HPDE6-E6E7 (cell line): ENCODE data around the gene AKAP13.
"Not testable (repeated sequence)": the region's sequence is repeated elsewhere in the genome, so short reads cannot be mapped to it uniquely, and the experiment has no call there.

ENCODE experiments used
- DNase-seq: peaks from one replicate; pipeline ENCODE4 v3.0.0; 2011; ENCODE audit warnings: missing footprints; ENCODE audit errors: extremely low spot score

The AKAP13 gene

DNA sequence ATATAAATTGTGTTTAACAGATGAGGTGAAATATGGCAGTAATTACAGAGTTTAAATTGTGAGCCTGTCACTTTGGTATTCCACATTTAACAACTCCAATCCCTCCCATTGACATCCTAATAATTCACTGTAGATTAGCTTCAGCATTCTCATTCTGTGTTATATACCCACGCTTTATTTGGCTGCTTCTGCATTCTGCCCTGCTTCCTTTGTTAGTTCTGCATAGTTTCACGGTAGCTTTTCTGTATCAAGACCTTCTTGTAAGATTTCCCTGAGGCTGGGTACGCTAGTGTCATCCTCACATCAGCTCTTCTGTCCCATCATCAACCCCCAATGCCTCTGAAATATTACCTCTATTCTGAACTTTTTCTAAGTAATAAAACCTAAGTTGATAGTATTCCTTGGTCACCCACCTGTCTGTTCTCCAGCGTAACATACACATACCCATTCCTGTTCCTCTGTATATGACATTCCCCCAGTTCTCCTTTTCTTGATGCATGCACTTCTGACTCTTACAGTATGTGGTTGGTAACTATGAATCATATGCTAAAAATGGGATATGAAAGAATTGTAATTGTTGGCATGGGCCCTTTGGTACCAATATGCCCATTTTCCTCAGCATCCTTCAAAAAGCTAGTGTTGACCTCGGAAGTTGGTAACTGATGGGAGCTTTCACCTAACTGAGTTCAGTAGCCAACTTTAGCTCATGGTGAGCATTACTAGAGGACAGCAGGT, 243.1 kb downstream of the AKAP13 start:
- no peak for DNase-seq

DNA sequence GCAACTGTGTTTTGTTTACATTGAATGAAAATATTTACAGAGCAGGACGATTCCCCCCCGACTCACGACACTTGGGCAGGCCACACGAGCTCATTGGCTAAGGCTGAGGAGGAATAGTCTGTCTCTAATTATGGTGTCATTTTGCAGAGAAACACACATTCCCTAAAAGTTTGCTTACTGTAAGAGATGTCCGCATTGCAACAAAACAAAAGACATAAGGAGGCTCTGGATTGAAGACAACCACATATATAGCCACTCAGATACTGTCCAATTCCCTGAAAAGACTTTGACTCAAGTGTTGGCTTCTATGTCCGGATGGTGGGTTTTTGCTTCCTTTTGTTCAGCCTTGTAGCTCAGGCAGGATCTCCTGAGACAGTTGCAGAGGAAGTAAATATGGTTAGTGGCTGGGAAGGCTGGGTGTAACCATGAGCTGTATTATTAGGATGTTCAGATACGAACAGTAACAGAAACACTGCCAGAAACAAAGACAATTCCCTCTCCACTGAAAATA, 243.9 kb downstream of the AKAP13 start:
- no peak for DNase-seq

DNA sequence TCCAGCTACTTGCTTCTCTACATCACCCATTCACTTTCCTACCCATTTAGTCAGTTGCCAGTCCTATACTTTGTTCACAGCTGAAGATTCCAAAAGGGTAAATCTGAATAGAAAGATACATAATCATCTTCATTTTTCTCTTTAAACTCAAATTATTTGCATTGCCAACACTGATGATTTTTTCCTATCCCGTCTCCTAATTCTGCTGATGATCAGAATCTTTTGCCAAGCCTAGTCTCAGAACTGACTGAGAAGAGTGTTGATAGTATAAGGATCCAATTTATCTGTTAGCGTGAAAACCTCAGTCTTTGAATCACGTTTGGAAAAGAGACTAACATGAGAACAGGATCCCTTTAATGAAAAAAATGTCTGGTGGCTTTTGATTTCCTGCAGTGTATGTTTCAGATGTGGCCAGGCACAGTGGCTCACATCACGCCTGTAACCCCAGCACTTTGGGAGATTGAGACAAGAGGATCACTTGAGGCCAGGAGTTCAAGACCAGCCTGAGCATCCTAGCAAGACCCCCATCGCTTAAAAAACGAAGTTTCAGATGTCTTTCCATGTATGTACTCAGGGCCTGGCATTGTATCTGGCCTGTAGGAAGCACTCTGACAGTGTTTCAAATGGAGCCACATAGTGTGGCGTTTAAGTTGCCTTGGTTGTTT, 244.9 kb downstream of the AKAP13 start:
- no peak for DNase-seq

DNA sequence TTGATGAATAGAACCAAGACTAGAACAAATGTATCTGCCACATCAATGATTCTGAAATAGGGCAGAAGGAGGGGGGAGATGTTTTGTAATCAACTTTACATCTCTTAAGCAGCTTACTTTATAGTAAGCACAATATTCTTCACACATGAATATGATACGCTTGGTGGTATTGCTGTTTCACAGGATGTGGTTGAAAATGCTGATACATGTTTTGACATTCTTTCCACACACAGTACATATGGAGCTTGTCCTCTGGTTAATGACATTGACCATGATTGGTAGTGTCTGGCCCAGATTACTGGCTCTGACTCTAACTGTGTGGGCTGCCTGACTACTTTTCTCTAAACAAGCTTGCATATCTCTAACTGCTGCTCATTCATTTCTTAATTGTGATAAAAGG, 245.5 kb downstream of the AKAP13 start:
- DNase-seq: no peak

DNA sequence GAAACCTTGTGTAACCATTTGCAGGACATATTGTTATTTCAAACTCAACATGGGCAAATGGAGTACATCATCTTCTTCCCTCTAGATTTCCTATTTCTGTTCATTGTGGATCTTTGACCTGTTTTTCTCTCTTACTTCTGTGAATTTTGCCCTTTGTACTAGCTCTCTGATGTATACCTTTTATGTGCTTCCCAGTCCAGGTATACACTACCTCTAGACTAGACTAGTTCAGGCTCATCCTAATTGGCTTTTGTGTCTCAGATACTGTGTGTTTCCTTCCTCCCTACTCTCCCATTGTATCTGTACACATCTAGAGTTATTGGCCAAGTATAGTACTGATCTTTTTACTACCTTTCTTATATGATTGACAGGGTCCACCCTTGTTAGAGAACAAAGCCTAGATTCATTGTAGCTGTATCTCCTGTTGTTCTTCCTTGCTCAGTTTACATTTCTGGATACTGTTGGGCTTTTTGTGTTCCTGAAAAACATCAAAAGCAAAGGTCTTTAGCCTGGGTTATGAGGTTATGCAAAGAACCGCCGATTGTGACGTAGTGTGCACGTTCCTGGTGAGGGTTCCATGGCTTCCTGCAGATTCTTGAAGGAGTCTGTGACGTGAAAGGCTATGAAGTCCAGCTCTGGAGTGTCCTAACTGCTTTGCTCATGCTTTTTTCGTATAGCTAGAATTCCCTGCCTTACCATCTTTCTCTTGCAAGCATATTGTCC, 247.0 kb downstream of the AKAP13 start:
- no peak for DNase-seq

DNA sequence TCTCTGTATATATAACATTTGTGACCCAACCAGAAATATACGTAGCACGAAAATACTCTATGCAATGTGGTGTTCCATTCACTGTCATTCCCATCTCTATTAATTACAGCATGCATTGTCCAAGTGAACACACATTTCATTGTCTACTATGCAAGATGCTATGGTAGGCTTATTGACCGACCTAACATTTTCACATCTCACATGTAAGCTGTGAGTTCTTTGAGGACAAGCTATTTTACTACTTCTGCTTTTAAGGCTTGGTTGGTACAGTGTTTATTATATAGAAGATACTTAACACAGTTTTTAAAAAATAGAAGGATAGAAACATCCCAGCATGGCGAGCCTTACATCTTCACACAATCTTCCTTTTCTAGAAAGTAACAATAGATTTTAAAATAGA, 249.9 kb downstream of the AKAP13 start:
- DNase-seq: no peak

DNA sequence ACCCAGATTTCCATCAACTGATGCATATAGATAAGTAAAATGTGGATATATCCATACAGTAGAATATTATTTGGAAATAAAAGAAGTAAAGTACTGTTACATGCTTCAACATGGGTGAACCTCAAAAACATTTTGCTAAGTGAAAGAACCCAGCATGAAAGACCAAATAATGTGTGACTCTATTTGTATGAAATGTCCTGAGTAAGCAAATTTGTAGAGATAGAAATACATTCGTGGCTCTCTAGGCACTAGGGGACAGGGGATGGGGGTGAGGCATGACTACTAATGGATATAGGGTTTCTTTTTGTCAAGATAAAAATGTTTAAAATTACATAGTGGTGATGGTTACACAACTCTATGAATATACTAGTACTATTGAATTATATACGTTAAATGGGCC, 250.6 kb downstream of the AKAP13 start:
- DNase-seq: no peak

DNA sequence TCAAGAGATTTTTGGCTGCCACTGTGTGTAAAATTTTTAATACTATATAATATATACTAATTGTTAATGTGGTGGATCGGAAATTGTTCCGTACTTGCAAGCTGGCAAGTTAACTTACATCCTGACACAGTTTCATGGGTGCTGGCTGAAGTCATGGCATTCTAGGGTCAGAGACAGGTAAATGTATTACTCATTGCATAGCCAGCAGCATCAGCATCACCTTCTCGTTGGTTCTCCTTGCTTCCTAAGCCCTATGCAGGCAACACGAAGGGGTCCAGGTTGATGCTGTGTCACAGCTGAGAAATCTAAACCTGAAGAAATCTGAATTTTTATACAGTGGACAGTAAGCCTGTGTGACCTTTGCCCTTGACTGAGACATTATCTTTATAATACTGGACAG, 251.6 kb downstream of the AKAP13 start:
- DNase-seq: no peak

DNA sequence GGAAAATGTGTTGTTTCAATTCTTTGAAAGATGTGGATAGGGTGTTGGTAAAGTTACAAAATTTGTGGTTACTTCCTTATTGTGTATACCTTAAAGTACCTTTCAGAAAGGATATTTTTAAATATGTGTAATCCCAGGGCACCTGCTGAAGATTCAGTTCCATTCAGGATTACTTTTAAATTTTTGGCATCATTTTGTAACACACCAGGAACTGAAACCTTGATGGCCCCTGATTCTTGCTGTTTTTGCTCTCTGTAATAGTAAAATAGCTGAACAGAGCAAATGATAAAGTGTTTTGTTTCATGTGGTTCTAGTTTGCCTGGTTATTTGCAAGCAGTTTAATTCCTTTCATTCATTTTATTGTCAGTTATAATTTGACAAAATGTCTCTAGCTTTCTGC, 253.5 kb downstream of the AKAP13 start:
- DNase-seq: no peak

DNA sequence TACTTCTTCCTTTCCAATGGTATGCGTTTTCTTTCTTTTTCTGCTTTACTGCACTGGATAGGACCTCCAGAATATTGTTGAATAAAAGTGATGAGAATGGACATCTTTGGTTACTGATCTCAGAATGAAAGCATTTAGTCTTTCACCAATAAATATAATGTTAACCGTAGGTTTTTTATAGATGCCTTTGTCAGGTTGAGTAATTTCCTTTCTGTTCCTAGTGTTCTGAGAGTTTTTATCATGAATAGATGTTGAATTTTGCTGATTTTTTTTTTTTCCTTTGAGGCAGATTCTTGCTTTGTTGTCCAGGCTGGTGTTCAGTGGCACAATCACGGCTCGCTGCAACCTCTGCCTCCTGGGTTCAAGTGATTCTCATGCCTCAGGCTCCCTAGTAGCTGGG, 255.9 kb downstream of the AKAP13 start:
- no peak for DNase-seq

DNA sequence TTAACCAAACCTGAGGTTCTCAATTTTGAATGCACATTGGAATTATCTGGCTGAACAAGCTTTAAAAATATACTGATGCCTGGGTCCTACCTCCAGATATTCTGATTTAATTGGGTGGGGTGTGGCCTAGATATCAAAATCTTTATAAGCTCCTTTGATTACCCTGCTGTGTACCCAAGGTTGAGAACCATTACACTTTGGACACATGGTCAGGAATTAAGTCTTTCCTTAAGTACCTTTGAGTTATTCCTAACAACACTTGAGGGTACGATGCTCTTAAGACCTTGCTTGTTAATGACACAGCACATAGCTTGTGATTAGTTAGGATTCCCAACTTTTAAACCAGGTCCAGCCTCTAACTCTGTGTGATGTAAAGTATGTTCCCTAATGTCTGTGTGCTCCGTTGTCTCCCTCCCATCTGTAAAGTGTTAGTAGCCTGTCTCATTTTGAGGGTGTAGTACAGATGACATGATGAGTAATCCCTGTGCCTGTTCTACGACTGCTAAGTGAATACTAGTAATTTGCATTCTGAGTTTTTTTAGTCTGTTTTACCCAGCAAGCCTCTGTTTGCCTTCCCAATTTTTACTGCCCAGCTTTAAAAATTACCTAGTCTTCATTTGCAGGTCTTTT, 259.5 kb downstream of the AKAP13 start:
- DNase-seq: peak; percentile 6

DNA sequence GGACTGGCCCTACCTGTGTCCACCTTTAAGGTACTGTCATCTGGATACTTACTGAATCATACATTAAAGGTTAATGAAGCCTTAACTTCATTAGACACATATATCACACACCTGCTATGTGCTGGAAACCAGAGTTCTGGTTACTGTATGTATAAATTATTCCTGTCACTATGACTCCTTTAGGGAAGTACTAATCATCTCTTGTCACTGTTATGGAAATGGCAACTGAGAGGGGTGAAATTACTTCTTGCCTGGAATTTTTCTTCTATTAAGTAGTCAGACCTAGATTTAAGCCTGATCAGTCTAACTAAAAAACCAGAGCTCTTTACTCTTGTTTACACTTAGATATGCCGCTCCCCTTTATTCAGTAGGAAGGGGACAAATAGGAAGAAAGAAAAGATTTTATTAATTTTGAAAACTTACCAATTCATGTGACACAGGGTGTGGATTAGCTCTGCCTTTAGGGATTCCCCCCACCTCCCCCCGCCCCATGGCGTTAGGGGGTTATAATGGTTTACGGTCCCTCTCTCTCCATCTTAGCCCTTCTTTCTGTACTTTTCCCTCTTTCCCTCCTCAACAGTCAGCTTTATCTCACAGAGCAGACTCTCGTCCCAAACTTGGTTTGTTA, 261.8 kb downstream of the AKAP13 start:
- no peak for DNase-seq

DNA sequence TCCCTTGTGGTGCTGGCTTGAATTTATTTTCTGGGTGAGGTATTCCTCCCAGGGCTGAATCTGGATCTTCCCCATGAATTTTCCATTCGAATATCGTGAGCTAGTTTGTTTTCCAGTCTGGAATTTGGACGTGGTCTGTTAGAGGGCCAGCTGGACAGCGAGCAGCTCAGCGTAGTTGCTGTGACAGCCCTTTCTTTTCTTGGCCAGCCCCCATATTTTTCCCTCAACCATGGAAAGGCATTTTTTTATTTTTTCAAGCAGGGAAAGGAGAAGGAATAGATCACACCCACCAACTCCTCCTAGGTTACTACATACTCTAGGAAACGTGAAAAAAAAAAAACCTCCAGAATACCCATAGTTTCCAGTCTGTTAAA, 262.3 kb downstream of the AKAP13 start:
- no peak for DNase-seq

DNA sequence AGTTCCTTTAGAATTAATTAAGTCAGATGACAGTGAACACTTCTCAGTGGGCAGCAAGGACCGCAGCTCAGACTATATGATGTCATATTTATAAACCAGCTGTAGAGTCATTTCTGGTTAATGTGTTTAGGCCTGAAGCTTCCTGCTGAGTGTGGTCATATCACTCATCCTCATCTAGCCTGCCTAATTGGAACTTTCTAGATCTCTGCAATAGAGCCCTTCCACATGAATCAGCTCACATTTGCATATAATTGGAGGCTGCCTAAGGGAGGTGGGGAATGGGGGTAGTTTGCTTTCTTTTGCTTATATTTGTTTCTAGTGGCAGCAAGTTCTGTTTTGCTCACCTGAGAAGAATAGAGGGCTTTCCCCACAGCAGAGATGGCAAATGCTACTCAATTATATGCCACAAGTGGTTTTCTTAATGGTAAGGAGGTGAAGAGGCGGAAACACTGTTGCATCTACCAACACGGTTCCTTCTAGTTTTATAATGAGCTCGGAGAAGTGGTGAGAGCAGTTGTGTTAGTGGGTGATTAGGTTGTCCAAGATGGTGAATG, 266.2 kb downstream of the AKAP13 start:
- DNase-seq: no peak

DNA sequence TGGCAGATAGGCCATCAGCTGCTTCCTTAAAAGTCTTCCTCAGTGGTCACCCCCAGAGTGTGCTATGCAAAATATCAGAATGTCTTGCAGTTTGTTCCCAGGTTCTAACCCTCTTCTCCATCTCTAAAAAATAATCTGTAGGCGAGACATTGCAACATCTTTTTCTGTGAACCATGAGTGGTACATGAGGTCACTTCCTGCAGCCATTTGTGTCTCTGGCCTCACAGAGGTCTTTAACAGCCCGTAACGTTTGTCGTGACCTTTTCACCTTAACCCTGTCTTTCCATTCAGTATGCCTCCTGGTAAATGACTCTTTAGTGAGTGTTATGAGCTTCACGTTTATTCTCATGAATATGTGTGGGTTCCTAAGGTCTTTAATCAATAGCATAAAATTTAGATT, 269.0 kb downstream of the AKAP13 start:
- peak; percentile 2 for DNase-seq

DNA sequence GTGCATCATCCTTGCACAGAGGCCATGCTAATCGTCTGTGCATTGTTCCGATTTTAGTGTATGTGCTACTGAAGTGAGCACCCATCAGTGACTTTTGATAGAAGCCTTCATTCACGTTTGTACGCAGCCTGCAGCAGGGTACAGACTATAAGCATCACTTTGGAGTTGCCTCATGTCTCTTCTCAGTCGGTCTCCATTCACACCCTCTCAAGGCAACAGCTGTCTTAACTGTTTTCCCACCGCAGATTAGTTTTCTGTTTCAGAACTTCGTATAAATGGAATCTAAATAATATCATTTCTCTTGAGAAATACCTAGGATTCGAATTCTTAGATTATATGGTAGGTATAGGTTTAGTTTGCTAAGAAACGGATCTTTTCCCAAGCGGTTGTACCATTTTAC, 271.1 kb downstream of the AKAP13 start:
- DNase-seq: no peak

DNA sequence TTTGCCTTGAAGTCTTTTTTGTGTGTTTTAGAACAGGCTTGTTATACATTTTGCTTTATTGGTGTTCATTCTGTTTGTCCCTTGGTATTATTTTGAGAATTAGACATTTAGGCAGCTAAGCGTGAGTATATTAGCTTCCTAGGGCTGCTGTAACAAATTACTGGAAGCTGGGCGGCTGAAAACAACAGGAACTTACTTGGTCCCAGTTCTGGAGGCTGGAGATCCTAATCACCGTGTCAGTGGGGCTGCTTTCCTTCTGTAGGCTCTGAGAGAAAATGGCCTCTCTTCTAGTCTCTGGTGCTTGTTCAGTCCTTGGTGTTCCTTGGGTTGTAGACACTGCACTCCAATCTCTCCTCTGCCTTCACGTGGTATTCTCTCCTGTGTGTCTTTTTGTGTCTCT, 272.1 kb downstream of the AKAP13 start:
- no peak for DNase-seq

DNA sequence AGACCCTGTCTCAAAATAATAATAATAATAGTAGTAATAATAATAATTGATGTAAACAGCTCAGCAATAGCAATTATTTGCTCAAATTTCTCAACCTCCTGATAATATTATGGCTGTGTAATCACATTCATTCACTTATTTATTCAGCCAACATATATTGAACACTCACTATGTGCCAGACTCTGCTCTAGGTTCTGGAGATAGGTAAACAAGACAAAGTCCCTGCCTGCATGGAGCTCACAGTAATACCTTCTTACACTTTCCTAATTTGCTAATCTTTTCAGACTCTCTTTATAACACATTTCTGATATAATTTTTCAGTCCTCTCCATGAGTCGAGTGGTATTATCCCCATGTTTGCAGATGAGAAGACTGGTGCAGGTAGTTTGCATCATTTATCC, 276.7 kb downstream of the AKAP13 start:
- no peak for DNase-seq

DNA sequence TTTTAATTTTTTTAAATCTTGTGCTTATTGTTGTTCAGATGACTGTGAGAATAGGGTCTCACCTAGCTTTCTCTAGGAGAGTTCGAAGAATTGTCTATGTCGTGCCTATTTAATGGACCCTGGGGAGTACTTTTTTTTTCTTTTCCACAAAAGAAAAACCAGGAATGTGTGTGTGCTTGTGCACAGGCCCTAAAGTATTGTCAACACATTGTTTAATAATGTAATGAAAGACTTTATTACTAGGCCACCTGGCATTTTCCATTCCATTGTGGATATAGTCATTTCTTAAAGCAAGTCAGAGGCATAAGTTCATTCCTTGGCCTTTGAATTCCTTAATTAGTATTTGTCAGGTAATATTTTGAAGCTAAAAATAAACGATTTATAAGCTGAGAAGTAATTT, 278.4 kb downstream of the AKAP13 start:
- no peak for DNase-seq

DNA sequence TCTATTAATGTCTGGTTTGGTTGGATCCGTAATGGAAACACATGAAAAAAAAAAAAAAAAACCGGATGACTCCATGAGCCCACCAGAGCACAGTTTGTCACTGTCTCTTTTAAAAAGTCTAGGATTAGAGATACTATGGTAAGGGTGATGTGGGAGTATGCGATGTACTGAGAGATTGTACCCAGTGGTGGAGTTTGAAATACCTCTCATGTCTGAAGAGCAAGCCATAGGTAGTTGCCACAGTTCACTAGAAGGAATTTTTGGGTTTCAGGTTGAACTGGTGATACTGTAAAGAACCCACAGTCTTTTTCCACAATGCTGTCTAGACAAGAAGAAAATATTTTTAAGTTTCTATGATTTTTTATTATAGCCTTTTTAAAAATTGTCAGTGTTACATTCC, 281.5 kb downstream of the AKAP13 start:
- DNase-seq: no peak

DNA sequence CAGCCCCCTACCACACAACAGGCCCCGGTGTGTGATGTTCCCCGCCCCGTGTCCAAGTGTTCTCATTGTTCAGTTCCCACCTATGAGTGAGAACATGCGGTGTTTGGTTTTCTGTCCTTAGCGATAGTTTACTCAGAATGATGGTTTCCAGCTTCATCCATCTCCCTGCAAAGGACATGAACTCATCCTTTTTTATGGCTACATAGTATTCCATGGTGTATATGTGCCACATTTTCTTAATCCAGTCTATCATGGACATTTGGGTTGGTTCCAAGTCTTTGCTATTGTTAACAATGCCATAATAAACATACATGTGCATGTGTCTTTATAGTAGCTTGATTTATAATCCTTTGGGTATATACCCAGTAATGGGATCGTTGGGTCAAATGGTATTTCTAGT, 285.3 kb downstream of the AKAP13 start:
- not testable (repeated sequence) for DNase-seq
